K562 (cell line): Measurements from ENCODE around the gene KMT2D. TPM values are rescaled to one million over a fixed set of nuclear protein-coding genes. Genes with fewer than 3 reads are reported as not detected.

Experiments
- ATAC-seq: fragments of 200-7000 bp; cut with Tn5 transposase; 3 replicates; pipeline ENCODE4 v1.9.1; 2020; ENCODE audit warnings: moderate library complexity
- BruUV-seq: library from RNA; stranded (reverse); fragments of 400-500 nt; replicated peaks from 2 replicates; lab custom pipeline; 2021; lab: Mats Ljungman, UMichigan
- CTCF ChIA-PET: fragments of 300-600 bp; formaldehyde crosslinking; extraction: SDS; loops from one replicate; lab custom pipeline; 2021; ENCODE audit warnings: low intra/inter-chr PET ratio; lab: Yijun Ruan, JAX
- POLR2A ChIA-PET: fragments of 300-600, 350-650 bp; sonication (Branson Sonifier 250); formaldehyde crosslinking; extraction: SDS; loops from one replicate; lab custom pipeline; 2021; ENCODE audit warnings: antibody characterized with exemption, inconsistent platforms; lab: Yijun Ruan, JAX
- DNase-seq, 4 experiments: peaks; one replicate each; pipeline versions ENCODE4 v3.0.0 to v3.0.0-alpha.2; 2011 to 2018; ENCODE audit warnings: low spot score in 3 of 4, mixed read lengths in 3 of 4; ENCODE audit errors: extremely low read depth in 1 of 4
- FAIRE-seq: peaks from 2 replicates; lab custom pipeline; 2011; peaks lifted over from hg19 to GRCh38; lab: Jason Lieb, UNC
- H2AFZ ChIP-seq: 2 replicates; pipeline ENCODE4 v1.6.0; 2011; ENCODE audit warnings: low read depth, low read length, control low read depth, inconsistent platforms
- H3K27ac ChIP-seq: fragments of 200-600 bp; 3 replicates; pipeline ENCODE4 v1.8.0; 2011; ENCODE audit warnings: low read depth, mild to moderate bottlenecking, control low read depth, inconsistent platforms, low read length, moderate library complexity, mixed read lengths; ENCODE audit errors: extremely low read depth
- H3K27me3 ChIP-seq, 2 experiments: fragments of 300-600 bp in 1 of 2; 2 replicates in 1 of 2; 3 replicates in 1 of 2; pipeline versions ENCODE4 v1.6.0 to v1.8.0; 2011; ENCODE audit warnings: inconsistent platforms in 2 of 2, low read length in 2 of 2, mild to moderate bottlenecking in 1 of 2, mixed read lengths in 1 of 2, moderate library complexity in 1 of 2; ENCODE audit not compliant: control insufficient read depth in 2 of 2, insufficient read depth in 2 of 2
- H3K36me3 ChIP-seq: fragments of 300-600 bp; 3 replicates; pipeline ENCODE4 v1.8.0; 2011; ENCODE audit warnings: mild to moderate bottlenecking, low read length, inconsistent platforms; ENCODE audit not compliant: control insufficient read depth, insufficient read depth
- H3K4me1 ChIP-seq, 2 experiments: fragments of 200-600 bp in 1 of 2; replicated peaks in 1 of 2; 2 replicates in 1 of 2; 3 replicates in 1 of 2; pipeline versions ENCODE4 v1.5.1 to v1.8.0; 2011; ENCODE audit warnings: inconsistent platforms in 2 of 2, low read length in 2 of 2, mild to moderate bottlenecking in 1 of 2, mixed read lengths in 1 of 2, moderate library complexity in 1 of 2; ENCODE audit not compliant: control insufficient read depth in 2 of 2, insufficient read depth in 2 of 2
- H3K4me2 ChIP-seq: 2 replicates; pipeline ENCODE4 v1.6.1; 2011; ENCODE audit warnings: low read length, control low read depth, inconsistent platforms, mixed read lengths; ENCODE audit not compliant: insufficient read depth
- H3K4me3 ChIP-seq: fragments of 200-600 bp; sonication (generic), shearing (Covaris generic); 2 replicates; pipeline ENCODE4 v1.5.1; 2016; ENCODE audit warnings: control low read depth, inconsistent platforms
- H3K79me2 ChIP-seq: fragments of 200-600 bp; 3 replicates; pipeline ENCODE4 v1.8.0; 2011; ENCODE audit warnings: low read length, inconsistent platforms; ENCODE audit not compliant: control insufficient read depth, insufficient read depth
- H3K9ac ChIP-seq, 2 experiments: 2 replicates each; pipeline versions ENCODE4 v1.6.0 to v1.6.1; 2011; ENCODE audit warnings: low read depth in 2 of 2, low read length in 2 of 2, control low read depth in 1 of 2, inconsistent platforms in 1 of 2, mild to moderate bottlenecking in 1 of 2, mixed read lengths in 1 of 2; ENCODE audit not compliant: insufficient read depth in 1 of 2
- H3K9me1 ChIP-seq: one replicate; pipeline ENCODE4 v1.6.0; 2011; ENCODE audit warnings: inconsistent platforms, mild to moderate bottlenecking, low read length, moderate library complexity; ENCODE audit not compliant: control insufficient read depth, insufficient read depth
- H3K9me3 ChIP-seq: replicated peaks from 2 replicates; pipeline ENCODE4 v1.5.1; 2011; ENCODE audit warnings: low read depth, low read length, inconsistent platforms; ENCODE audit not compliant: control insufficient read depth, insufficient read depth
- H4K20me1 ChIP-seq: replicated peaks from 2 replicates; pipeline ENCODE4 v1.6.1; 2011; ENCODE audit warnings: low read length, inconsistent platforms, mixed read lengths; ENCODE audit not compliant: control insufficient read depth, insufficient read depth
- CBX5 ChIP-seq: IDR thresholded peaks from 2 replicates; pipeline ENCODE4 v1.6.1; 2014; ENCODE audit warnings: low read depth, borderline replicate concordance
- CEBPB ChIP-seq: fragments of 450-650 bp; IDR thresholded peaks from 2 replicates; pipeline ENCODE4 v1.6.1; 2016; ENCODE audit warnings: missing genetic modification characterization, missing compliant biosample characterization
- ELF2 ChIP-seq: fragments of 250-450 bp; sonication (Bioruptor Pico); IDR thresholded peaks from 2 replicates; pipeline ENCODE4 v1.5.0; 2021; ENCODE audit warnings: mild to moderate bottlenecking
- ELK3 ChIP-seq: fragments of 450-650 bp; formaldehyde crosslinking; IDR thresholded peaks from 2 replicates; pipeline ENCODE4 v1.4.0; 2020; ENCODE audit warnings: mild to moderate bottlenecking
- FOS ChIP-seq: IDR thresholded peaks from 3 replicates; pipeline ENCODE4 v1.6.1; 2011; ENCODE audit not compliant: insufficient read length; ENCODE audit errors: extremely low read depth
- FOXM1 ChIP-seq, 2 experiments: fragments of 450-650 bp in 1 of 2; sonication (generic) in 1 of 2; formaldehyde crosslinking in 1 of 2; IDR thresholded peaks; 2 replicates each; pipeline versions ENCODE4 v1.6.1 to v1.9.0; 2017 to 2022; ENCODE audit warnings: low read depth in 2 of 2, mild to moderate bottlenecking in 2 of 2, missing genetic modification reagents in 1 of 2, moderate library complexity in 1 of 2
- GTF2A2 ChIP-seq: IDR thresholded peaks from 2 replicates; pipeline ENCODE4 v1.6.1; 2016; ENCODE audit warnings: mild to moderate bottlenecking, missing genetic modification characterization, missing compliant biosample characterization
- IFI16 ChIP-seq: fragments of 250-450 bp; sonication (Bioruptor Pico); IDR thresholded peaks from 2 replicates; pipeline ENCODE4 v2.1.2; 2022; ENCODE audit warnings: mild to moderate bottlenecking, inconsistent platforms
- JUNB ChIP-seq: fragments of 450-650 bp; formaldehyde crosslinking; conservative IDR thresholded peaks from 2 replicates; pipeline ENCODE4 v1.4.0; 2020; ENCODE audit warnings: mild to moderate bottlenecking
- MXI1 ChIP-seq: IDR thresholded peaks from 2 replicates; pipeline ENCODE4 v1.6.1; 2011; ENCODE audit warnings: low read depth, mild to moderate bottlenecking, improper control_type of control experiment, low read length
- SMC3 ChIP-seq: conservative IDR thresholded peaks from 2 replicates; pipeline ENCODE4 v1.6.1; 2011; ENCODE audit warnings: low read depth, low read length, improper control_type of control experiment; ENCODE audit not compliant: insufficient read depth
- SP1 ChIP-seq: sonication (generic); formaldehyde crosslinking; IDR thresholded peaks from 2 replicates; pipeline ENCODE4 v1.8.1; 2022; ENCODE audit warnings: mild to moderate bottlenecking, missing genetic modification reagents
- STAT5B ChIP-seq: fragments of 250-450 bp; sonication (Bioruptor Pico); IDR thresholded peaks from 2 replicates; pipeline ENCODE4 v1.8.0; 2021; ENCODE audit warnings: mild to moderate bottlenecking, inconsistent platforms
- ZSCAN32 ChIP-seq: fragments of 450-650 bp; formaldehyde crosslinking; IDR thresholded peaks from 2 replicates; pipeline ENCODE4 v1.4.0; 2020; ENCODE audit warnings: mild to moderate bottlenecking, moderate library complexity
- WGBS: fragments of 100-300 bp; shearing (Covaris generic); methylation state at CpG from one replicate; pipeline ENCODE4 v1.1.6; 2016; ENCODE audit warnings: low coverage, mixed read lengths; ENCODE audit not compliant: insufficient coverage; ENCODE audit errors: missing lambda C conversion rate; 5-methylcytosine and 5-hydroxymethylcytosine counted together
- in situ Hi-C: fragments of 300-500 bp; cut with MboI; formaldehyde crosslinking; loops from 4 replicates; pipeline ENCODE4 v1.15.0; 2018; ENCODE audit warnings: inconsistent platforms, mixed read lengths
- intact Hi-C: fragments of 100-400 bp; cut with micrococcal nuclease; formaldehyde crosslinking; loops from 2 replicates; pipeline ENCODE4 v1.14.2; 2022
- polyA plus RNA-seq, 8 experiments: library from polyadenylated mRNA; depleted of rRNA in 4 of 8; stranded (reverse) in 5 of 8; unstranded in 3 of 8; fragments of >200 nt; fragmentation: Nextera tagmentation in 2 of 8; fragmentation: Illumina TruSeq in 1 of 8; extraction: Ambion mirVana in 2 of 8; extraction: Trizol in 1 of 8; gene quantifications; 2 replicates each; pipeline versions ENCODE4 v1.2.1 to v1.2.3, GENCODE V29; 2011 to 2014; ENCODE audit warnings: inconsistent platforms in 1 of 8, missing spikeins in 1 of 8
- total RNA-seq, 7 experiments: library from RNA; depleted of rRNA in 6 of 7; stranded (reverse); fragments of >200 nt in 6 of 7; fragmentation: Illumina TruSeq in 2 of 7; extraction: Trizol in 2 of 7; gene quantifications; 2 replicates each; pipeline versions ENCODE4 v1.2.1 to v1.2.3, GENCODE V29; 2011 to 2021; ENCODE audit warnings: low replicate concordance in 1 of 7
- TF ChIP-seq, protein P1 (sequence below): fragments of 450-650 bp; formaldehyde crosslinking; IDR thresholded peaks from 2 replicates; pipeline ENCODE4 v1.4.0; 2020; ENCODE audit warnings: mild to moderate bottlenecking, moderate library complexity
- TF ChIP-seq, protein P2 (sequence below): fragments of 250-450 bp; sonication (Bioruptor Pico); IDR thresholded peaks from 2 replicates; pipeline ENCODE4 v1.8.0; 2022; ENCODE audit warnings: moderate library complexity, mild to moderate bottlenecking, inconsistent platforms
- TF ChIP-seq, protein P3 (sequence below): conservative IDR thresholded peaks from 2 replicates; pipeline ENCODE4 v1.6.1; 2011; ENCODE audit warnings: low read depth, mild to moderate bottlenecking, low read length; ENCODE audit not compliant: control insufficient read depth
- TF ChIP-seq, protein P4 (sequence below): sonication (generic); formaldehyde crosslinking; IDR thresholded peaks from 2 replicates; pipeline ENCODE4 v1.8.1; 2022; ENCODE audit warnings: missing genetic modification reagents

KMT2D gene
- total and polyA plus RNA-seq, 9 of the 15 experiments (the other 6 are each of a cell fraction or from before 2014, with no cell fraction given): 0.22 to 93.7 (median 13.7) TPM

- TF ChIP-seq, protein P1, sequence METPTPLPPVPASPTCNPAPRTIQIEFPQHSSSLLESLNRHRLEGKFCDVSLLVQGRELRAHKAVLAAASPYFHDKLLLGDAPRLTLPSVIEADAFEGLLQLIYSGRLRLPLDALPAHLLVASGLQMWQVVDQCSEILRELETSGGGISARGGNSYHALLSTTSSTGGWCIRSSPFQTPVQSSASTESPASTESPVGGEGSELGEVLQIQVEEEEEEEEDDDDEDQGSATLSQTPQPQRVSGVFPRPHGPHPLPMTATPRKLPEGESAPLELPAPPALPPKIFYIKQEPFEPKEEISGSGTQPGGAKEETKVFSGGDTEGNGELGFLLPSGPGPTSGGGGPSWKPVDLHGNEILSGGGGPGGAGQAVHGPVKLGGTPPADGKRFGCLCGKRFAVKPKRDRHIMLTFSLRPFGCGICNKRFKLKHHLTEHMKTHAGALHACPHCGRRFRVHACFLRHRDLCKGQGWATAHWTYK (CRISPR knock-in tag): no peak
- TF ChIP-seq SMC3: no peak
- TF ChIP-seq CEBPB (tag): no peak
- no peak for TF ChIP-seq IFI16 (CRISPR knock-in tag)
- TF ChIP-seq JUNB (CRISPR knock-in tag): no peak
- no peak for TF ChIP-seq FOS
- no peak for TF ChIP-seq GTF2A2
- TF ChIP-seq, protein P2, sequence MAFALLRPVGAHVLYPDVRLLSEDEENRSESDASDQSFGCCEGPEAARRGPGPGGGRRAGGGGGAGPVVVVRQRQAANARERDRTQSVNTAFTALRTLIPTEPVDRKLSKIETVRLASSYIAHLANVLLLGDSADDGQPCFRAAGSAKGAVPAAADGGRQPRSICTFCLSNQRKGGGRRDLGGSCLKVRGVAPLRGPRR (CRISPR knock-in tag): no peak
- no peak for TF ChIP-seq FOXM1 (IDR thresholded peaks at IDR 0.05; ENCODE audit: low read depth)
- no peak for TF ChIP-seq FOXM1 (CRISPR knock-in tag; IDR thresholded peaks at IDR 0.05; ENCODE audit: low read depth)
These were observed 35.1 kb downstream of the KMT2D start (continued) for GRCh38 chr12:49025463-49025862.

- peaks cover 10 to 13% of the 10 kb centered on the region in 2 experiments; a peak in 4 of 5 replicates for H3K4me1 ChIP-seq
- ChIA-PET CTCF (no interaction called here), POLR2A (interaction anchor here (0.6 to 3.4 kb wide), 5 partner anchors 9 to 76 kb away, joined by 3 to 22 read pairs (median 4); no protein-coding TSS in a partner anchor)
- H3K27ac ChIP-seq: no peak overlapping the region
- no peak for FAIRE-seq
- H3K27me3 ChIP-seq: no peaks in the 10 kb centered on the region
- H3K9ac ChIP-seq: no peak overlapping the region
- no peak overlapping the region for H3K4me2 ChIP-seq
- H3K9me3 ChIP-seq: no peaks in the 10 kb centered on the region
- H3K9me1 ChIP-seq: no peaks in the 10 kb centered on the region
- no peak overlapping the region for H3K4me3 ChIP-seq
- WGBS: 89% methylated on average over 11 of the region's 12 CpGs
- intact Hi-C loops (no loop called here), in situ Hi-C loops (no loop called here)
- H4K20me1 ChIP-seq: 0 out of 2 replicates have a peak, but pooled peaks cover 5% of the 10 kb centered on the region
- peaks cover 91% of the 10 kb centered on the region for H3K36me3 ChIP-seq
- ATAC-seq: no peak
- no TSS peak for BruUV-seq
- no peak for DNase-seq
- no peak overlapping the region for H2AFZ ChIP-seq
- H3K79me2 ChIP-seq: no peaks in the 10 kb centered on the region
- TF ChIP-seq STAT5B (CRISPR knock-in tag) (no peak), SP1 (CRISPR knock-in tag) (no peak), ELK3 (CRISPR knock-in tag) (no peak), ZSCAN32 (CRISPR knock-in tag) (no peak), CBX5 (no peak), ELF2 (CRISPR knock-in tag) (no peak), MXI1 (no peak)
- TF ChIP-seq, protein P3, sequence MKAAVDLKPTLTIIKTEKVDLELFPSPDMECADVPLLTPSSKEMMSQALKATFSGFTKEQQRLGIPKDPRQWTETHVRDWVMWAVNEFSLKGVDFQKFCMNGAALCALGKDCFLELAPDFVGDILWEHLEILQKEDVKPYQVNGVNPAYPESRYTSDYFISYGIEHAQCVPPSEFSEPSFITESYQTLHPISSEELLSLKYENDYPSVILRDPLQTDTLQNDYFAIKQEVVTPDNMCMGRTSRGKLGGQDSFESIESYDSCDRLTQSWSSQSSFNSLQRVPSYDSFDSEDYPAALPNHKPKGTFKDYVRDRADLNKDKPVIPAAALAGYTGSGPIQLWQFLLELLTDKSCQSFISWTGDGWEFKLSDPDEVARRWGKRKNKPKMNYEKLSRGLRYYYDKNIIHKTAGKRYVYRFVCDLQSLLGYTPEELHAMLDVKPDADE: no peak
- TF ChIP-seq, protein P4, sequence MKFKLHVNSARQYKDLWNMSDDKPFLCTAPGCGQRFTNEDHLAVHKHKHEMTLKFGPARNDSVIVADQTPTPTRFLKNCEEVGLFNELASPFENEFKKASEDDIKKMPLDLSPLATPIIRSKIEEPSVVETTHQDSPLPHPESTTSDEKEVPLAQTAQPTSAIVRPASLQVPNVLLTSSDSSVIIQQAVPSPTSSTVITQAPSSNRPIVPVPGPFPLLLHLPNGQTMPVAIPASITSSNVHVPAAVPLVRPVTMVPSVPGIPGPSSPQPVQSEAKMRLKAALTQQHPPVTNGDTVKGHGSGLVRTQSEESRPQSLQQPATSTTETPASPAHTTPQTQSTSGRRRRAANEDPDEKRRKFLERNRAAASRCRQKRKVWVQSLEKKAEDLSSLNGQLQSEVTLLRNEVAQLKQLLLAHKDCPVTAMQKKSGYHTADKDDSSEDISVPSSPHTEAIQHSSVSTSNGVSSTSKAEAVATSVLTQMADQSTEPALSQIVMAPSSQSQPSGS (CRISPR knock-in tag): no peak
These were observed 36.1 kb downstream of the KMT2D start for GRCh38 chr12:49024543-49024942.
